IMR-90 (cell line): ENCODE data around the gene ABL1. TPM values are rescaled to one million over a fixed set of nuclear protein-coding genes. Genes with fewer than 3 reads are reported as not detected.
A peak's percentile ranks its signal among the peaks of the same experiment; 100 is the strongest.

Source experiments
- ATAC-seq: fragments of 200-7000 bp; cut with Tn5 transposase; 2 replicates; pipeline ENCODE4 v1.9.1; 2020; ENCODE audit warnings: low read depth, mild to moderate bottlenecking, moderate library complexity
- BruUV-seq: library from RNA; stranded (reverse); fragments of 400-500 nt; replicated peaks from 2 replicates; lab custom pipeline; 2021; lab: Mats Ljungman, UMichigan
- CTCF ChIA-PET: fragments of 300-600 bp; formaldehyde crosslinking; extraction: SDS; loops from one replicate; lab custom pipeline; 2021; ENCODE audit warnings: antibody characterized with exemption; lab: Yijun Ruan, JAX
- POLR2A ChIA-PET: fragments of 300-600 bp; sonication (Branson Sonifier 250); formaldehyde crosslinking; loops from one replicate; lab custom pipeline; 2022; ENCODE audit warnings: antibody characterized with exemption; ENCODE audit not compliant: unreplicated experiment; lab: Charles Lee
- DNase-seq: peaks from one replicate; pipeline ENCODE4 v3.0.0; 2013
- H2AFZ ChIP-seq: replicated peaks from 2 replicates; pipeline ENCODE3; 2013; ENCODE audit warnings: low read length, mild to moderate bottlenecking; ENCODE audit not compliant: poor library complexity
- H2AK5ac ChIP-seq: 2 replicates; pipeline ENCODE4 v1.6.1; 2013; ENCODE audit warnings: low read depth, low read length, inconsistent platforms
- H2AK9ac ChIP-seq: replicated peaks from 2 replicates; pipeline ENCODE3; 2013; ENCODE audit warnings: mild to moderate bottlenecking, low read depth, low read length, moderate library complexity; ENCODE audit not compliant: poor library complexity
- H2BK120ac ChIP-seq: 2 replicates; pipeline ENCODE4 v1.6.1; 2013; ENCODE audit warnings: low read depth, low read length, inconsistent platforms
- H2BK15ac ChIP-seq: 3 replicates; pipeline ENCODE4 v1.6.1; 2013; ENCODE audit warnings: low read depth, low read length, inconsistent platforms
- H2BK20ac ChIP-seq: 2 replicates; pipeline ENCODE4 v1.6.1; 2013; ENCODE audit warnings: low read depth, mild to moderate bottlenecking, inconsistent platforms, low read length, moderate library complexity
- H2BK5ac ChIP-seq: 2 replicates; pipeline ENCODE4 v1.6.1; 2013; ENCODE audit warnings: mild to moderate bottlenecking, low read depth, low read length, inconsistent platforms; ENCODE audit not compliant: poor library complexity, severe bottlenecking
- H3K14ac ChIP-seq: replicated peaks from 2 replicates; pipeline ENCODE4 v1.6.1; 2013; ENCODE audit warnings: low read depth, low read length, inconsistent platforms
- H3K18ac ChIP-seq: 2 replicates; pipeline ENCODE4 v1.6.1; 2013; ENCODE audit warnings: low read depth, low read length, control low read depth
- H3K23ac ChIP-seq: 2 replicates; pipeline ENCODE4 v1.6.1; 2013; ENCODE audit warnings: low read depth, low read length, inconsistent platforms
- H3K27ac ChIP-seq: 2 replicates; pipeline ENCODE4 v1.5.1; 2013; ENCODE audit warnings: mild to moderate bottlenecking, control low read depth, low read length; ENCODE audit not compliant: insufficient read depth
- H3K27me3 ChIP-seq: 2 replicates; pipeline ENCODE4 v1.6.1; 2013; ENCODE audit warnings: low read length; ENCODE audit not compliant: control insufficient read depth, insufficient read depth
- H3K36me3 ChIP-seq: 2 replicates; pipeline ENCODE4 v1.6.1; 2013; ENCODE audit warnings: low read length, mixed read lengths; ENCODE audit not compliant: control insufficient read depth, insufficient read depth
- H3K4ac ChIP-seq: 2 replicates; pipeline ENCODE4 v1.6.1; 2013; ENCODE audit warnings: low read depth, low read length, inconsistent platforms
- H3K4me1 ChIP-seq: 2 replicates; pipeline ENCODE4 v1.6.1; 2013; ENCODE audit warnings: low read length, mixed read lengths; ENCODE audit not compliant: control insufficient read depth, insufficient read depth
- H3K4me2 ChIP-seq: 2 replicates; pipeline ENCODE4 v1.6.1; 2013; ENCODE audit warnings: low read depth, mild to moderate bottlenecking, control low read depth, low read length, moderate library complexity
- H3K4me3 ChIP-seq: 2 replicates; pipeline ENCODE4 v1.5.1; 2013; ENCODE audit warnings: low read depth, mild to moderate bottlenecking, control low read depth, low read length, moderate library complexity; ENCODE audit not compliant: insufficient read depth
- H3K56ac ChIP-seq: 2 replicates; pipeline ENCODE4 v1.6.1; 2013; ENCODE audit warnings: low read length, inconsistent platforms; ENCODE audit not compliant: insufficient read depth; ENCODE audit errors: extremely low read depth
- H3K79me1 ChIP-seq, 2 experiments: 2 replicates each; pipeline ENCODE4 v1.6.1; 2013; ENCODE audit warnings: low read length in 2 of 2, inconsistent platforms in 1 of 2, low read depth in 1 of 2
- H3K9ac ChIP-seq: 2 replicates; pipeline ENCODE4 v1.6.1; 2013; ENCODE audit warnings: low read depth, low read length, control low read depth
- H3K9me1 ChIP-seq: 2 replicates; pipeline ENCODE4 v1.6.1; 2013; ENCODE audit warnings: low read length, inconsistent platforms; ENCODE audit not compliant: insufficient read depth
- H3K9me3 ChIP-seq: 2 replicates; pipeline ENCODE4 v1.6.1; 2013; ENCODE audit warnings: low read length; ENCODE audit not compliant: control insufficient read depth, insufficient read depth
- H4K20me1 ChIP-seq: 2 replicates; pipeline ENCODE4 v1.6.1; 2013; ENCODE audit warnings: low read length, inconsistent platforms; ENCODE audit not compliant: insufficient read depth
- H4K5ac ChIP-seq: 2 replicates; pipeline ENCODE4 v1.6.1; 2013; ENCODE audit warnings: mild to moderate bottlenecking, low read depth, low read length, control low read depth
- H4K8ac ChIP-seq, 2 experiments: 2 replicates each; pipeline ENCODE4 v1.6.1; 2013; ENCODE audit warnings: low read depth in 2 of 2, low read length in 2 of 2, control low read depth in 1 of 2, inconsistent platforms in 1 of 2
- H4K91ac ChIP-seq: 2 replicates; pipeline ENCODE4 v1.6.1; 2013; ENCODE audit warnings: low read depth, low read length, inconsistent platforms; ENCODE audit not compliant: insufficient read depth
- BHLHE40 ChIP-seq: fragments of 150-350 bp; IDR thresholded peaks from 2 replicates; pipeline ENCODE4 v1.6.1; 2016; ENCODE audit warnings: mild to moderate bottlenecking, low read depth, low read length
- CEBPB ChIP-seq: IDR thresholded peaks from 2 replicates; pipeline ENCODE4 v1.6.1; 2012; ENCODE audit warnings: low read depth, low read length, improper control_type of control experiment
- FOS ChIP-seq: fragments of 150-350 bp; IDR thresholded peaks from 2 replicates; pipeline ENCODE4 v1.6.1; 2016; ENCODE audit warnings: low read depth, low read length
- MAZ ChIP-seq: IDR thresholded peaks from 2 replicates; pipeline ENCODE4 v1.6.1; 2012; ENCODE audit warnings: low read depth, mild to moderate bottlenecking, low read length, improper control_type of control experiment, moderate library complexity, borderline replicate concordance
- POLR2A ChIP-seq: IDR thresholded peaks from 2 replicates; pipeline ENCODE4 v1.6.1; 2012; ENCODE audit warnings: mild to moderate bottlenecking, low read depth, low read length
- RAD21 ChIP-seq: IDR thresholded peaks from 2 replicates; pipeline ENCODE4 v1.6.1; 2012; ENCODE audit warnings: low read length, improper control_type of control experiment
- RFX5 ChIP-seq: IDR thresholded peaks from 2 replicates; pipeline ENCODE4 v1.8.0; 2012; ENCODE audit warnings: low read depth, mild to moderate bottlenecking, low read length, moderate library complexity
- WGBS, 2 experiments: methylation state at CpG; one replicate each; pipeline versions ENCODE4 v1.1.5 to v1.1.7; 2013; ENCODE audit warnings: missing lambda C conversion rate in 2 of 2; ENCODE audit not compliant: insufficient read length in 1 of 2; ENCODE audit errors: extremely low coverage in 2 of 2; 5-methylcytosine and 5-hydroxymethylcytosine counted together
- dilution Hi-C: fragments of 300-500 bp; cut with HindIII; formaldehyde crosslinking; loops from one replicate; pipeline ENCODE4 v1.14.3; 2018; ENCODE audit warnings: low sequenced_read_pairs; ENCODE audit not compliant: unreplicated experiment
- in situ Hi-C: fragments of 300-500 bp; cut with MboI; formaldehyde crosslinking; loops from 3 replicates; pipeline ENCODE4 v1.14.3; 2019; ENCODE audit warnings: low sequenced_read_pairs, inconsistent platforms, mixed read lengths
- intact Hi-C: fragments of 100-400 bp; cut with micrococcal nuclease; formaldehyde crosslinking; loops from 2 replicates; pipeline ENCODE4 v1.10.0; 2022
- polyA plus RNA-seq, 3 experiments: library from polyadenylated mRNA; depleted of rRNA; stranded (reverse); fragments of >200 nt; gene quantifications; 2 replicates each; pipeline ENCODE4 v1.2.3, GENCODE V29; 2012; ENCODE audit warnings: low replicate concordance in 1 of 3
- total RNA-seq: library from RNA; depleted of rRNA; stranded (reverse); fragments of >200 nt; gene quantifications from 2 replicates; pipeline ENCODE4 v1.2.3, GENCODE V29; 2012
- TF ChIP-seq, protein P1 (sequence below): fragments of 150-350 bp; IDR thresholded peaks from 2 replicates; pipeline ENCODE4 v1.6.1; 2017; ENCODE audit warnings: mild to moderate bottlenecking, antibody characterized with exemption, low read length, low read depth
- TF ChIP-seq, protein P2 (sequence below): fragments of 150-350 bp; IDR thresholded peaks from 2 replicates; pipeline ENCODE4 v1.6.1; 2016; ENCODE audit warnings: low read depth, mild to moderate bottlenecking, low read length, moderate library complexity, borderline replicate concordance
- TF ChIP-seq, protein P3 (sequence below): conservative IDR thresholded peaks from 2 replicates; pipeline ENCODE4 v1.5.1; 2012; ENCODE audit warnings: mild to moderate bottlenecking, low read depth, low read length, improper control_type of control experiment

ABL1 gene
- total and polyA plus RNA-seq, 2 of the 4 experiments (the other 2 are of a cell fraction) = 33.7 to 49.1 TPM

DNA sequence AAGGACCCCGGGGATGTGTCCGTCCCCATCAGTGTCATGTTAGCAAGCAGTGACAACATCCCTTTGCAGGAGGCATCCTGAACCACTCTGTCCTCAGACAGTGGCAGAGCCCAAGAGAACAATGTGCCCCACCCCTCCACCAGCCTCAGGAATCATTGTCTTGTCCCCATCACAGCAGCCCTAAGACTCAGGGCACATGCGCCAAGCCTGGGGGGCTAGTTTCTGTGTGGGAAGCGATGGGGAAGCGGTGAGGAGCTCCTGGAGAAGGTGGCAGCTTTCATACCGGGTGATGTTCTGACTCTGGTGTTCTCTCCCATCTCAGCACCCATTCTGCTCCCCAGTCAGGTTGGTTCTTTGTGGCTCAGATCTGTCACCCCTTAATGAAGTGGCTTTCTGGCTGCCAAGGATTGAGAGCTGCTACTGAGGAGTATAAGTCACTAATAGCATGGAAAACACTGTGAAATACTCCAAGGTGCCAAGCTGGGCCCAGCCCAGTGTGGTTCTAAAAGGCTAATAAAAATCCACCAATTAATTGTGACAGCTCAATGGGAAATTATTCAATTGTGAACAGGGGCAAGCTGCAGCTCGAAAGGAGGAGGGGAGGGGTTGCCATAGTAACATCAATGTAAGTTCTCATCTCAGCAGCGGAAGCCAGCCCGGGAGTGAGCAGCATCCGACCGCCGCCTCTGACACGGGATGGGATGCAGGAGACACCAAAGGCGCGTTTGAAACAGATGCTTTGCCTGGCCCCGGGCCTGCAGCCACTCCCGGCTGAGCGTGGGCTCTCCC lies 56.8 kb downstream of the ABL1 start:
- no peak overlapping the region; the same call in 1 of the 2 replicates for H2AK5ac ChIP-seq
- no TSS peak for BruUV-seq
- 89% methylated on average over 3 of the region's 18 CpGs; no CpG with 5 or more reads in 1 of the 2 experiments for WGBS, 2 experiments
- no peak overlapping the region for H4K5ac ChIP-seq
- intact Hi-C loops (loop anchor here (5.0 kb wide), 3 partner anchors 45 to 155 kb away; partner anchors contain the start of gene FIBCD1), dilution Hi-C loops (no loop called here), in situ Hi-C loops (no loop called here)
- ChIA-PET POLR2A (no interaction called here), CTCF (no interaction called here)
- H2AFZ ChIP-seq = peak overlapping the region; percentile 8
- DNase-seq (no peak), ATAC-seq (no peak)
- no peak overlapping the region for H3K4ac ChIP-seq
- H2BK15ac ChIP-seq = no peak overlapping the region
- peaks cover 5 to 26% of the 10 kb centered on the region in 2 experiments for H3K79me1 ChIP-seq
- no peak overlapping the region for H3K14ac ChIP-seq
- TF ChIP-seq POLR2A = no peak
- no peak for TF ChIP-seq MAZ
- TF ChIP-seq RFX5 = no peak
- no peak for TF ChIP-seq FOS
- no peak for TF ChIP-seq CEBPB
- TF ChIP-seq RAD21 = no peak
- TF ChIP-seq, protein P1, sequence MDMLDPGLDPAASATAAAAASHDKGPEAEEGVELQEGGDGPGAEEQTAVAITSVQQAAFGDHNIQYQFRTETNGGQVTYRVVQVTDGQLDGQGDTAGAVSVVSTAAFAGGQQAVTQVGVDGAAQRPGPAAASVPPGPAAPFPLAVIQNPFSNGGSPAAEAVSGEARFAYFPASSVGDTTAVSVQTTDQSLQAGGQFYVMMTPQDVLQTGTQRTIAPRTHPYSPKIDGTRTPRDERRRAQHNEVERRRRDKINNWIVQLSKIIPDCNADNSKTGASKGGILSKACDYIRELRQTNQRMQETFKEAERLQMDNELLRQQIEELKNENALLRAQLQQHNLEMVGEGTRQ = no peak
- TF ChIP-seq, protein P2, sequence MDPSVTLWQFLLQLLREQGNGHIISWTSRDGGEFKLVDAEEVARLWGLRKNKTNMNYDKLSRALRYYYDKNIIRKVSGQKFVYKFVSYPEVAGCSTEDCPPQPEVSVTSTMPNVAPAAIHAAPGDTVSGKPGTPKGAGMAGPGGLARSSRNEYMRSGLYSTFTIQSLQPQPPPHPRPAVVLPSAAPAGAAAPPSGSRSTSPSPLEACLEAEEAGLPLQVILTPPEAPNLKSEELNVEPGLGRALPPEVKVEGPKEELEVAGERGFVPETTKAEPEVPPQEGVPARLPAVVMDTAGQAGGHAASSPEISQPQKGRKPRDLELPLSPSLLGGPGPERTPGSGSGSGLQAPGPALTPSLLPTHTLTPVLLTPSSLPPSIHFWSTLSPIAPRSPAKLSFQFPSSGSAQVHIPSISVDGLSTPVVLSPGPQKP = no peak
- TF ChIP-seq BHLHE40 = no peak
- TF ChIP-seq, protein P3, sequence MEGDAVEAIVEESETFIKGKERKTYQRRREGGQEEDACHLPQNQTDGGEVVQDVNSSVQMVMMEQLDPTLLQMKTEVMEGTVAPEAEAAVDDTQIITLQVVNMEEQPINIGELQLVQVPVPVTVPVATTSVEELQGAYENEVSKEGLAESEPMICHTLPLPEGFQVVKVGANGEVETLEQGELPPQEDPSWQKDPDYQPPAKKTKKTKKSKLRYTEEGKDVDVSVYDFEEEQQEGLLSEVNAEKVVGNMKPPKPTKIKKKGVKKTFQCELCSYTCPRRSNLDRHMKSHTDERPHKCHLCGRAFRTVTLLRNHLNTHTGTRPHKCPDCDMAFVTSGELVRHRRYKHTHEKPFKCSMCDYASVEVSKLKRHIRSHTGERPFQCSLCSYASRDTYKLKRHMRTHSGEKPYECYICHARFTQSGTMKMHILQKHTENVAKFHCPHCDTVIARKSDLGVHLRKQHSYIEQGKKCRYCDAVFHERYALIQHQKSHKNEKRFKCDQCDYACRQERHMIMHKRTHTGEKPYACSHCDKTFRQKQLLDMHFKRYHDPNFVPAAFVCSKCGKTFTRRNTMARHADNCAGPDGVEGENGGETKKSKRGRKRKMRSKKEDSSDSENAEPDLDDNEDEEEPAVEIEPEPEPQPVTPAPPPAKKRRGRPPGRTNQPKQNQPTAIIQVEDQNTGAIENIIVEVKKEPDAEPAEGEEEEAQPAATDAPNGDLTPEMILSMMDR = no peak
- peaks cover 28% of the 10 kb centered on the region for H4K20me1 ChIP-seq
- H2BK5ac ChIP-seq = no peak overlapping the region
- H3K23ac ChIP-seq = no peak overlapping the region
- no peaks in the 10 kb centered on the region for H3K9me3 ChIP-seq
- H4K8ac ChIP-seq = no peak overlapping the region
- H3K9ac ChIP-seq = no peak overlapping the region
- H3K4me1 ChIP-seq = peaks cover 7% of the 10 kb centered on the region; the same call in 1 of the 2 replicates
- H3K27ac ChIP-seq = no peak overlapping the region
- no peak overlapping the region for H2BK120ac ChIP-seq
- H2BK20ac ChIP-seq = no peak overlapping the region
- no peak overlapping the region for H3K4me2 ChIP-seq
- H2AK9ac ChIP-seq = peak overlapping the region; percentile 31
- H3K36me3 ChIP-seq = peaks cover 62% of the 10 kb centered on the region
- H3K4me3 ChIP-seq = no peak overlapping the region
- no peaks in the 10 kb centered on the region for H3K27me3 ChIP-seq
- peaks cover 4% of the 10 kb centered on the region; the same call in 1 of the 2 replicates for H3K9me1 ChIP-seq
- no peak overlapping the region for H4K91ac ChIP-seq
- H3K18ac ChIP-seq = no peak overlapping the region
- H3K56ac ChIP-seq = no peak overlapping the region
